Type B pancreatic cell (in vitro differentiated cells): ENCODE results near the gene SLC4A7. TPM values are rescaled to one million over a fixed set of nuclear protein-coding genes. Genes with fewer than 3 reads are reported as not detected.

Experiments
- DNase-seq: peaks from one replicate; pipeline ENCODE4 v3.0.0; 2021; ENCODE audit warnings: mixed read lengths; ENCODE audit not compliant: unreplicated experiment; ENCODE audit errors: extremely low spot score
- H3K27ac Mint-ChIP-seq: 2 replicates; pipeline ENCODE4 v1.8.0; 2021; ENCODE audit warnings: mild to moderate bottlenecking, mixed read lengths
- H3K27me3 Mint-ChIP-seq: 2 replicates; pipeline ENCODE4 v1.8.0; 2021; ENCODE audit warnings: mixed read lengths
- H3K36me3 Mint-ChIP-seq: 2 replicates; pipeline ENCODE4 v1.8.0; 2021; ENCODE audit warnings: mixed read lengths
- H3K4me1 Mint-ChIP-seq: one replicate; pipeline ENCODE4 v1.8.0; 2021; ENCODE audit warnings: mixed read lengths; ENCODE audit not compliant: unreplicated experiment
- H3K4me3 Mint-ChIP-seq: 2 replicates; pipeline ENCODE4 v1.8.0; 2021; ENCODE audit warnings: mild to moderate bottlenecking, mixed read lengths
- H3K9me3 Mint-ChIP-seq: 2 replicates; pipeline ENCODE4 v1.8.0; 2021; ENCODE audit warnings: mixed read lengths
- CTCF ChIP-seq: fragments of 200-600 bp; sonication (generic); conservative IDR thresholded peaks from 2 replicates; pipeline ENCODE4 v1.5.0; 2021; ENCODE audit warnings: antibody characterized with exemption, mild to moderate bottlenecking
- total RNA-seq: library from RNA; stranded (reverse); gene quantifications from 2 replicates; pipeline ENCODE4 v1.2.1, GENCODE V29; 2021; ENCODE audit warnings: low replicate concordance

Gene SLC4A7
- total RNA-seq, 1 donor from 2014 or later, result 51.8 TPM

GRCh38 chr3:27526614-27527315, 42.6 kb upstream of the SLC4A7 start:
- Mint-ChIP-seq H3K4me3 (no peak overlapping the region), H3K9me3 (no peaks in the 10 kb centered on the region), H3K27ac (no peak overlapping the region), H3K4me1 (peaks cover 2% of the 10 kb centered on the region), H3K36me3 (no peaks in the 10 kb centered on the region), H3K27me3 (no peaks in the 10 kb centered on the region)
- no peak for DNase-seq
- TF ChIP-seq CTCF, result no peak

- DNase-seq, result no peak
- TF ChIP-seq CTCF, result no peak
- no peaks in the 10 kb centered on the region for H3K4me1 Mint-ChIP-seq
- no peaks in the 10 kb centered on the region for H3K36me3 Mint-ChIP-seq
- H3K27ac Mint-ChIP-seq, result no peak overlapping the region
- no peaks in the 10 kb centered on the region for H3K9me3 Mint-ChIP-seq
- no peaks in the 10 kb centered on the region for H3K27me3 Mint-ChIP-seq
- no peak overlapping the region for H3K4me3 Mint-ChIP-seq
Observed at GRCh38 chr3:27521872-27522265, 37.7 kb upstream of the SLC4A7 start.

- no peak for TF ChIP-seq CTCF
- no peak overlapping the region for H3K27ac Mint-ChIP-seq
- H3K4me1 Mint-ChIP-seq, result no peaks in the 10 kb centered on the region
- H3K4me3 Mint-ChIP-seq, result no peak overlapping the region
- no peaks in the 10 kb centered on the region for H3K9me3 Mint-ChIP-seq
- no peak for DNase-seq
- no peaks in the 10 kb centered on the region for H3K27me3 Mint-ChIP-seq
- no peaks in the 10 kb centered on the region for H3K36me3 Mint-ChIP-seq
Observed at GRCh38 chr3:27521179-27521871, 37.1 kb upstream of the SLC4A7 start.

GRCh38 chr3:27511724-27512422, 27.7 kb upstream of the SLC4A7 start:
- no peak for DNase-seq
- no peak overlapping the region for H3K4me3 Mint-ChIP-seq
- no peak overlapping the region for H3K27ac Mint-ChIP-seq
- H3K4me1 Mint-ChIP-seq, result no peaks in the 10 kb centered on the region
- H3K36me3 Mint-ChIP-seq, result no peaks in the 10 kb centered on the region
- H3K9me3 Mint-ChIP-seq, result no peaks in the 10 kb centered on the region
- H3K27me3 Mint-ChIP-seq, result peaks cover 4% of the 10 kb centered on the region
- TF ChIP-seq CTCF, result no peak

GRCh38 chr3:27509376-27509775, 25.2 kb upstream of the SLC4A7 start:
- no peak overlapping the region for H3K27ac Mint-ChIP-seq
- peaks cover 4% of the 10 kb centered on the region for H3K4me1 Mint-ChIP-seq
- no peaks in the 10 kb centered on the region for H3K9me3 Mint-ChIP-seq
- H3K36me3 Mint-ChIP-seq, result no peaks in the 10 kb centered on the region
- no peak overlapping the region for H3K4me3 Mint-ChIP-seq
- DNase-seq, result no peak
- peaks cover 4% of the 10 kb centered on the region for H3K27me3 Mint-ChIP-seq
- TF ChIP-seq CTCF, result no peak
